SK-MEL-5 (cell line): ENCODE data around the gene FIBIN. TPM values are rescaled to one million over a fixed set of nuclear protein-coding genes. Genes with fewer than 3 reads are reported as not detected.

Experiments
- DNase-seq: peaks from one replicate; pipeline ENCODE4 v3.0.0-alpha.2; 2016; ENCODE audit warnings: low read depth, low spot score
- in situ Hi-C: cut with HindIII; loops from 2 replicates; pipeline ENCODE4 v1.10.0; 2016; ENCODE audit warnings: low sequenced_read_pairs, high pct_unique_total_duplicates, low pct_unique_long_range_greater_than_20kb
- total RNA-seq: library from RNA; depleted of rRNA; stranded (reverse); fragments of >200 nt; shearing (Covaris generic); gene quantifications from 2 replicates; pipeline ENCODE4 v1.2.3, GENCODE V29; 2014; rRNA removed

The FIBIN gene
- total RNA-seq, 1 experiment from 2014 or later: not detected

GRCh38 chr11:27041141-27041899 is 47.4 kb downstream of the FIBIN start:
- in situ Hi-C loops: no loop called here

More at GRCh38 chr11:27041141-27041899, 47.4 kb downstream of the FIBIN start:
- no peak for DNase-seq

Other genes with a start within 250 kb of the FIBIN start
- not detected in 2 replicates for gene BBOX1, start 46.7 kb downstream of the FIBIN start, total RNA-seq